ENCODE results near the gene PIK3AP1. TPM values are rescaled to one million over a fixed set of nuclear protein-coding genes. Genes with fewer than 3 reads are reported as not detected.
"Not testable (repeated sequence)": the region's sequence is repeated elsewhere in the genome, so short reads cannot be mapped to it uniquely, and the experiment has no call there.

Gene PIK3AP1
- polyA plus RNA-seq, 1 of the 3 experiments (the other 2 are of a cell fraction), result 0.07 TPM

GRCh38 chr10:96740141-96740540 lies 19.8 kb upstream of the PIK3AP1 start:
- no peaks in the 10 kb centered on the region for H3F3A ChIP-seq (replicated peaks; ENCODE audit: insufficient read depth)
- ChIA-PET CTCF (interaction anchor here (1.2 to 2.5 kb wide), 2 partner anchors 333 to 365 kb away, joined by 5 to 6 read pairs; no protein-coding TSS in a partner anchor), POLR2A (no interaction called here)
- no peaks in the 10 kb centered on the region for H3K79me2 ChIP-seq (ENCODE audit: insufficient read depth)
- no peaks in the 10 kb centered on the region for H3K9me2 ChIP-seq
- H3K4me2 ChIP-seq, result no peak overlapping the region
- no peak for DNase-seq
- no peak overlapping the region for H3K4me3 ChIP-seq (ENCODE audit: low read depth in 2 of 2, low read length in 1 of 2)
- TF ChIP-seq FOXJ3 (CRISPR knock-in tag; IDR thresholded peaks at IDR 0.05), result no peak
- no peak for TF ChIP-seq JUND (IDR thresholded peaks at IDR 0.05)
- TF ChIP-seq TCF12 (IDR thresholded peaks at IDR 0.05), result no peak
- no peak for TF ChIP-seq MXI1 (IDR thresholded peaks at IDR 0.05; ENCODE audit: low read depth, low read length)
- TF ChIP-seq MEF2A (IDR thresholded peaks at IDR 0.05; ENCODE audit: borderline replicate concordance, low read depth), result no peak
- TF ChIP-seq TAF1 (IDR thresholded peaks at IDR 0.05; ENCODE audit: borderline replicate concordance, low read depth, low read length), result no peak
- H3K27ac ChIP-seq (ENCODE audit: low read depth in 2 of 2, low read length in 1 of 2), result no peak overlapping the region
- H3K27me3 ChIP-seq (ENCODE audit: insufficient read depth), result no peaks in the 10 kb centered on the region
- no peak overlapping the region for H2AFZ ChIP-seq (ENCODE audit: low read depth)
- no peaks in the 10 kb centered on the region for H3K36me3 ChIP-seq (replicated peaks in 1 of 2; ENCODE audit: control insufficient read depth in 1 of 2, insufficient read depth in 2 of 2, low read length in 1 of 2)
- no peaks in the 10 kb centered on the region for H4K20me1 ChIP-seq (ENCODE audit: insufficient read depth)
- 61% methylated on average over 6 of the region's 7 CpGs for WGBS (ENCODE audit: low lambda C conversion rate)
- H3K9me3 ChIP-seq, result no peaks in the 10 kb centered on the region
- H3K9ac ChIP-seq, result no peak overlapping the region
- no peaks in the 10 kb centered on the region for H3K4me1 ChIP-seq (ENCODE audit: control insufficient read depth in 1 of 2, insufficient read depth in 2 of 2, low read depth in 1 of 2, low read length in 1 of 2)

DNA sequence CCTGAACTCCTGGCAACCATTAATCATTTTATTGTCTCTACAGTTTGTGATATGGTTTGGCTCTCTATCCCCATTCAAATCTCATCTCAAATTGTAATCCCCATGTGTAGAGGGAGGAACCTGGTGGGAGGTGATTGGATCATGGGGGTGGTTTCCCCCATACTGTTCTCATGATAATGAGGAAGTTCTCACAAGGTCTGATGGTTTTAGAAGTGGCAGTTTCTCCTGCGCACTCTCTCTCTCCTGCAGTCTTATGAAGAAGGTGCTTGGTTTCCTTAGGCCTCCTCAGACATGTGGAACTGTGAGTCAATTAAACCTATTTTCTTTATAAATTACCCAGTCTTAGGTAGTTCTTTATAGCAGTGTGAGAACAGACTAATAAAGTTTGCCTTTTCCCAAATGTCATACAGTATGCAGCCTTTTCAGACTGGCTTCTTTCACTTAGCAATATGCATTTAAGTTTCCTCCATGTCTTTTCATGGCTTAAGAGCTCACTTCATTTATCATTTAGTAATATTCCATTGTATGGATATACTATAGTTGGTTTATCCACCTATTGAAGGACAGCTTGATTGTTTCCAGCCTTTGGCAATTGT lies 17.1 kb upstream of the PIK3AP1 start:
- not testable (repeated sequence) for H4K20me1 ChIP-seq (ENCODE audit: insufficient read depth)

DNA sequence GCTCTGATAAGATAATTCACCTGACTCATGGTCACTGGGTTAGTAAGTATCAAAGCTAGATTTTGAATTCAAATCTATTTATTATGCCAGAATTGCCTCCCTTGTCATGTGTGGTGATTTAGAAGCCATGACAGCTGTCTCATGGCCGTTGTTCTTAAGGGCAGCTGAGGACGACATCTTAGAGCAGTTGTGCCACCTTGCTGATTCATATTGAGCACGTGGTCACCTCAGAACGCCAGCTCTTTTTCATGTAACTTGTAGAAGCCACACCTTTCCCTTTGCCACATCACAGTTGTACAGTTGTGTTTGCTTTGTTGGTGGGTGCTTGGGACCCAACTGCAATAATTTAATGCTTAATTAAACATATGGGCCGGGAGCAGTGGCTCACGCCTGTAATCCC lies 4.3 kb upstream of the PIK3AP1 start:
- no peaks in the 10 kb centered on the region for H3K9me3 ChIP-seq
- H3K79me2 ChIP-seq (ENCODE audit: insufficient read depth), result no peaks in the 10 kb centered on the region
- no peak for DNase-seq
- CTCF ChIA-PET, result no interaction called here
- no peak overlapping the region for H2AFZ ChIP-seq (ENCODE audit: low read depth)
- peaks cover 16% of the 10 kb centered on the region for H3K27me3 ChIP-seq (ENCODE audit: insufficient read depth)
- no peak overlapping the region for H3K4me2 ChIP-seq
- H3K36me3 ChIP-seq (replicated peaks in 1 of 2; ENCODE audit: control insufficient read depth in 1 of 2, insufficient read depth in 2 of 2, low read length in 1 of 2), result no peaks in the 10 kb centered on the region
- no peaks in the 10 kb centered on the region for H3K9me2 ChIP-seq
- H3K4me1 ChIP-seq (ENCODE audit: control insufficient read depth in 1 of 2, insufficient read depth in 2 of 2, low read depth in 1 of 2, low read length in 1 of 2), result peaks cover 0 to 8% of the 10 kb centered on the region in 2 experiments; a peak in 1 of 4 replicates
- no peak overlapping the region for H3K27ac ChIP-seq (ENCODE audit: low read depth in 2 of 2, low read length in 1 of 2)
- 62% methylated on average over 6 of the region's 6 CpGs for WGBS (ENCODE audit: low lambda C conversion rate)
- H4K20me1 ChIP-seq (ENCODE audit: insufficient read depth), result no peaks in the 10 kb centered on the region
- H3K4me3 ChIP-seq (ENCODE audit: low read depth in 2 of 2, low read length in 1 of 2), result no peak overlapping the region
- POLR2A ChIA-PET, result no interaction called here
- H3K9ac ChIP-seq, result no peak overlapping the region
- H3F3A ChIP-seq (replicated peaks; ENCODE audit: insufficient read depth), result no peaks in the 10 kb centered on the region
- TF ChIP-seq YY1 (IDR thresholded peaks at IDR 0.05; ENCODE audit: low read depth) (no peak), FOXJ3 (CRISPR knock-in tag; IDR thresholded peaks at IDR 0.05) (no peak), JUND (IDR thresholded peaks at IDR 0.05) (no peak), USF2 (IDR thresholded peaks at IDR 0.05; ENCODE audit: borderline replicate concordance, low read depth, low read length) (no peak), ZBTB33 (IDR thresholded peaks at IDR 0.05; ENCODE audit: borderline replicate concordance, low read depth) (no peak), POLR2AphosphoS5 (IDR thresholded peaks at IDR 0.05; ENCODE audit: low read depth, low read length) (no peak), SMC3 (IDR thresholded peaks at IDR 0.05; ENCODE audit: low read depth, low read length) (no peak), EZH2phosphoT487 (IDR thresholded peaks at IDR 0.05; ENCODE audit: borderline replicate concordance, low read depth) (no peak), TAF1 (IDR thresholded peaks at IDR 0.05; ENCODE audit: borderline replicate concordance, low read depth, low read length) (no peak), FOXM1 (IDR thresholded peaks at IDR 0.05; ENCODE audit: low read depth) (no peak)
- TF ChIP-seq, protein P1, sequence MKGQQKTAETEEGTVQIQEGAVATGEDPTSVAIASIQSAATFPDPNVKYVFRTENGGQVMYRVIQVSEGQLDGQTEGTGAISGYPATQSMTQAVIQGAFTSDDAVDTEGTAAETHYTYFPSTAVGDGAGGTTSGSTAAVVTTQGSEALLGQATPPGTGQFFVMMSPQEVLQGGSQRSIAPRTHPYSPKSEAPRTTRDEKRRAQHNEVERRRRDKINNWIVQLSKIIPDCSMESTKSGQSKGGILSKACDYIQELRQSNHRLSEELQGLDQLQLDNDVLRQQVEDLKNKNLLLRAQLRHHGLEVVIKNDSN (IDR thresholded peaks at IDR 0.05; ENCODE audit: borderline replicate concordance, low read depth), result no peak
- TF ChIP-seq, protein P2, sequence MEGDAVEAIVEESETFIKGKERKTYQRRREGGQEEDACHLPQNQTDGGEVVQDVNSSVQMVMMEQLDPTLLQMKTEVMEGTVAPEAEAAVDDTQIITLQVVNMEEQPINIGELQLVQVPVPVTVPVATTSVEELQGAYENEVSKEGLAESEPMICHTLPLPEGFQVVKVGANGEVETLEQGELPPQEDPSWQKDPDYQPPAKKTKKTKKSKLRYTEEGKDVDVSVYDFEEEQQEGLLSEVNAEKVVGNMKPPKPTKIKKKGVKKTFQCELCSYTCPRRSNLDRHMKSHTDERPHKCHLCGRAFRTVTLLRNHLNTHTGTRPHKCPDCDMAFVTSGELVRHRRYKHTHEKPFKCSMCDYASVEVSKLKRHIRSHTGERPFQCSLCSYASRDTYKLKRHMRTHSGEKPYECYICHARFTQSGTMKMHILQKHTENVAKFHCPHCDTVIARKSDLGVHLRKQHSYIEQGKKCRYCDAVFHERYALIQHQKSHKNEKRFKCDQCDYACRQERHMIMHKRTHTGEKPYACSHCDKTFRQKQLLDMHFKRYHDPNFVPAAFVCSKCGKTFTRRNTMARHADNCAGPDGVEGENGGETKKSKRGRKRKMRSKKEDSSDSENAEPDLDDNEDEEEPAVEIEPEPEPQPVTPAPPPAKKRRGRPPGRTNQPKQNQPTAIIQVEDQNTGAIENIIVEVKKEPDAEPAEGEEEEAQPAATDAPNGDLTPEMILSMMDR (IDR thresholded peaks at IDR 0.05), result no peak

More for the DNA sequence above, 17.1 kb upstream of the PIK3AP1 start:
- 71% methylated on average over 1 of the region's 1 CpG for WGBS (ENCODE audit: low lambda C conversion rate)
- H3K4me3 ChIP-seq (ENCODE audit: low read depth in 2 of 2, low read length in 1 of 2); H3K9me2 ChIP-seq; H3K9ac ChIP-seq; H3K4me2 ChIP-seq; H3K4me1 ChIP-seq (ENCODE audit: control insufficient read depth in 1 of 2, insufficient read depth in 2 of 2, low read depth in 1 of 2, low read length in 1 of 2); CTCF ChIA-PET; POLR2A ChIA-PET; H2AFZ ChIP-seq (ENCODE audit: low read depth); H3F3A ChIP-seq (replicated peaks; ENCODE audit: insufficient read depth); H3K27ac ChIP-seq (ENCODE audit: low read depth in 2 of 2, low read length in 1 of 2); H3K9me3 ChIP-seq; H3K27me3 ChIP-seq (ENCODE audit: insufficient read depth); H3K79me2 ChIP-seq (ENCODE audit: insufficient read depth); H3K36me3 ChIP-seq (replicated peaks in 1 of 2; ENCODE audit: control insufficient read depth in 1 of 2, insufficient read depth in 2 of 2, low read length in 1 of 2); DNase-seq: not testable (repeated sequence)
